Subcutaneous adipose tissue (tissue), 4 donors: ENCODE measurements around the gene ZNF570. TPM values are rescaled to one million over a fixed set of nuclear protein-coding genes. Genes with fewer than 3 reads are reported as not detected.

Source experiments
- total RNA-seq, 4 donors: library from RNA; depleted of rRNA; stranded (reverse); fragments of >200 nt; gene quantifications; one replicate each; pipeline ENCODE4 v1.1.0, GENCODE V29; 2016
- TF ChIP-seq, protein P1 (sequence below): fragments of 450-650 bp; IDR thresholded peaks from one replicate; pipeline ENCODE4 v1.5.1; 2016; ENCODE audit warnings: low read depth, mild to moderate bottlenecking, control low read depth, antibody characterized with exemption, moderate library complexity

The ZNF570 gene
- total RNA-seq, 4 donors from 2014 or later, result 6.4 to 13.2 (median 7.7) TPM

DNA sequence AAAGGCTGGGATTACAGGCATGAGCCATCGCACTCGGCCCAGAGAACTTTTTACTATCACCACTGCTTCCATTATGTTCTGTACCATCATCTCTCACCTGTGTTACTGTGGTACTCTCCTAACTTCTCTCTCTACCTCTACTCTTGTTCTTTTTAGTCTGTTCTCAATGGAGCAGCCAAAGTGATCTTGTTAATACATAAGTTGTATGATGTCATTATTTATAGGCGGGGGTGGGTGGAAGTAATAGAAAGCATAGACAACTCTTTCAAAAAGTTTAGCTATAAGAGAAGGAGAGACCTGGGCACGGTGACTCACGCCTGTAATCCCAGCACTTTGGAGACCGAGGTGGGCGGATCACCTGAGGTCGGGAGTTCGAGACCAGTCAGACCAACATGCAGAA is 3.0 kb downstream of the ZNF570 start:
- TF ChIP-seq, protein P1, sequence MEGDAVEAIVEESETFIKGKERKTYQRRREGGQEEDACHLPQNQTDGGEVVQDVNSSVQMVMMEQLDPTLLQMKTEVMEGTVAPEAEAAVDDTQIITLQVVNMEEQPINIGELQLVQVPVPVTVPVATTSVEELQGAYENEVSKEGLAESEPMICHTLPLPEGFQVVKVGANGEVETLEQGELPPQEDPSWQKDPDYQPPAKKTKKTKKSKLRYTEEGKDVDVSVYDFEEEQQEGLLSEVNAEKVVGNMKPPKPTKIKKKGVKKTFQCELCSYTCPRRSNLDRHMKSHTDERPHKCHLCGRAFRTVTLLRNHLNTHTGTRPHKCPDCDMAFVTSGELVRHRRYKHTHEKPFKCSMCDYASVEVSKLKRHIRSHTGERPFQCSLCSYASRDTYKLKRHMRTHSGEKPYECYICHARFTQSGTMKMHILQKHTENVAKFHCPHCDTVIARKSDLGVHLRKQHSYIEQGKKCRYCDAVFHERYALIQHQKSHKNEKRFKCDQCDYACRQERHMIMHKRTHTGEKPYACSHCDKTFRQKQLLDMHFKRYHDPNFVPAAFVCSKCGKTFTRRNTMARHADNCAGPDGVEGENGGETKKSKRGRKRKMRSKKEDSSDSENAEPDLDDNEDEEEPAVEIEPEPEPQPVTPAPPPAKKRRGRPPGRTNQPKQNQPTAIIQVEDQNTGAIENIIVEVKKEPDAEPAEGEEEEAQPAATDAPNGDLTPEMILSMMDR, result no peak

DNA sequence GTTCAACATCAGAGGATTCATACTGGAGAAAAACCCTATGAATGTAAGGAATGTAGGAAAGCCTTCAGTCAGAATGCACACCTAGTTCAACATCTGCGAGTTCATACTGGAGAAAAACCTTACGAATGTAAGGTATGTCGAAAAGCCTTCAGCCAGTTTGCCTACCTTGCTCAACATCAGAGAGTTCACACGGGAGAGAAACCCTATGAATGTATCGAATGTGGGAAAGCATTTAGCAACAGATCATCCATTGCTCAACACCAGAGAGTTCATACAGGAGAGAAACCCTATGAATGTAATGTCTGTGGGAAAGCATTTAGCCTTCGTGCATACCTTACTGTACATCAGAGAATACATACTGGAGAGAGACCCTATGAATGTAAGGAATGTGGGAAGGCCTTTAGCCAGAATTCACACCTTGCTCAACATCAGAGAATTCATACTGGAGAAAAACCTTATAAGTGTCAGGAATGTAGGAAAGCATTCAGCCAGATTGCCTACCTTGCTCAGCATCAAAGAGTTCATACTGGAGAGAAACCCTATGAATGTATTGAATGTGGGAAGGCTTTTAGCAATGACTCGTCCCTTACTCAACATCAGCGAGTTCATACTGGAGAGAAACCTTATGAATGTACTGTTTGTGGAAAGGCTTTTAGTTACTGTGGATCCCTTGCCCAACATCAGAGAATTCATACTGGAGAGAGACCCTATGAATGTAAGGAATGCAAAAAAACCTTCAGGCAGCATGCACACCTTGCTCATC is 15.4 kb downstream of the ZNF570 start:
- TF ChIP-seq, protein P1, result no peak

DNA sequence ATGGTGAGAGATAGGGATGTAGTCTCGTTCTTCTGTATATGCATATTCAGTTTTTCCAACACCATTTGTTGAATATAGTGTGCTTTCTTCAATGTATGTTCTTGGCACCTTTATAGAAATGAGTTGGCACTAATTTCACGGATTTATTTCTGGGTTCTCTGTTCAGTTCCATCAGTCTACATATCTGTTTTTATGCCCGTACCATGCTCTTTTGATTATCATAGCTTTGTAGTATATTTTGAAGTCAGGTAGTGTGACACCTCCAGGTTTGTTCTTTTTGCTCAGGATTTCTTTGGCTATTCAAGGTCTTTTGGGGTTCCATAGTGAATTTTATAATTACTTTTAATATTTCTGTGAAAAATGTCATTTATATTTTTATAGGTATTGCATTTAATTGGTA is 23.1 kb downstream of the ZNF570 start:
- TF ChIP-seq, protein P1, result no peak

DNA sequence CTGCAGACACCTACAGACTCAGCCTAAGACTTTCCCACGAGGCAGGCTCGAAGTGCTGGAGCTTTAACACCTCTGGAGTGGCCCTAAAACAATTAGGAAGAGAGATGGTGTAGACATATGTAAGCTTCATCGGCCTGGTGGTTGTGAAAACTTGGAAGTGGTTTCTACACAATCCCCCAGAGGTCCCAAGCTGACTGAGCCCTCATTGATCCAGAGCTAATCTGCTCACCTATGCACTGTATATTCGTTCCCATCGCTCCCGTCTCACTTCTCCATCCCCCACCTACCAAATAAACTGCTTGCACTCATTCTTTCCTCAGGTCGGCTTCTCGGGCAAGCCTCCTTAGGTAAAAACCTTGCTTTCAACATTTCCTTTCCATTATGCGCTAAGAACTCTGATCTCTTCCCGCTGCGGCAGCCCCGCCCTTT is 36.8 kb downstream of the ZNF570 start:
- TF ChIP-seq, protein P1, result no peak

DNA sequence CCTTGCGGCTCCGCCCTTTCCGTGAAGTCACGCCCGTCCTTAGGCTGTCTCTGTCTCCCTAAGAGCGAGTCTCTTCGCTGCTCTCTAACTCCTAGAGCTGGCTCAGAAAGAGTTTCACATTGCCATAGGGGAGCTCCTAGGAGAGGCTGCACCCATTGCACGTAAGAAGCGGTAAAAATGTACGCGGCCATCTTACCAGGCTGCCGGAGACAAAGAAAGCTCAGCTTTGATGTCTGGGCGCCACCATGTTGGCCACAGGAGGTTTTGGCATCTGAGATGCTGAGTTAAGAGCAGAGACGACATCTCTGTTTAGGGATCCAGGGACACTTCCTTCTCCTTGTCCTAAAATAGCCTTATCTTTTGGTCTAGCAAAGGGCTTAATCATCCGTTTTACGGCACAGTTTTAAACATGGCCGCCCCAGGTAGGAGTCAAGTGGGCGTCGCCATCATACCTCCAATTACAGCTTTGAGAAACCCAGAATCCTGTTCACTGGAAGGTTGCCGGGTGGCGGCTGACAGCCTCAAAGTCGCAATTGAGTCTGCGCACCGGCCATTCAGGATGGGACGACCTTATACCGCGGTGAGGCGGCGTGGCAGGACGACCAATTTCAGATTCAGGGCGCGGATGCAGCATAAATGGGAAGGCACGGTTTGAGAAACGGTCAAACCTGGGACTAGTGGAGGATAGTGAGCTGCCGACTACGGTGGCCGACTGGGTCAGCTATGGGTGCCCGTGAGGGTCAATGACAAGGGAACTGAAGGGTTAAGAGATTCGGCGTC is 37.4 kb downstream of the ZNF570 start, which contains the start of gene ZNF793:
ZNF793 (plus strand) TSS at position 553 of the 780 bp plus-strand sequence. CDS start 16,501 bp downstream, outside the sequence.
- TF ChIP-seq, protein P1, result no peak

DNA sequence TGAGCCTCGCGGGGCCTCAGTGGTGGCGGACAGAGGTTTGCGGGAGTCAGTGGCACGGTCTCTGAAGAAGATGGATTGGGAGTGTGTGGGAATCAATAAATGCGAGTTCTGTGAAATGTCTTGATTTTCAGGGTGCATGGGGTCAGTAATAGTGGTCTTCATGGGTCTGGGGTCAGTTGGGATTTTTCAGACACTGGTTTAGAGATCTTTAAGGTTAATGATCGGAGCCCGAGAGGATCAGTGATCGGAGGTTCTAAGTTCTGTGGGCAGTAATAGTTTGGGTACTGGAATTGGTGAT is 38.0 kb downstream of the ZNF570 start:
- TF ChIP-seq, protein P1, result no peak

DNA sequence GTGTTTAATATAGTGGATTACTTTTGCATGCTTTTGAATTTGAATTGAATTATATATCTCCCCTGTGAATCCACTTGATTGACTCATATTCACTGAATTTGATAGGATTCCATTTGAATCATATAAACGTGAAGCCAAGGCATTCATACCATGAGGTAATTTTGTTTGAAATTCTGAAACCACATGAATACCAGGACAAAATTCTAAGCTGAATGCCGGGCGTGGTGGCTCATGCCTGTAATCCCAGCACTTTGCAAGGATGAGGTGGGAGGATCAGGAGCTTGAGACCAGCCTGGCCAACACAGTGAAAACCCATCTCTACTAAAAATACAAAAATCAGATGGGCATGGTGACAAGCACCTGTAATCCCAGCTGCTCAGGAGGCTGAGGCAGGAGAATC is 42.0 kb downstream of the ZNF570 start:
- TF ChIP-seq, protein P1, result no peak
